ENCODE data around the gene UBE2Q2. TPM values are rescaled to one million over a fixed set of nuclear protein-coding genes. Genes with fewer than 3 reads are reported as not detected.

Gene UBE2Q2
- total RNA-seq, 1 donor from 2014 or later, result 33.6 TPM

DNA sequence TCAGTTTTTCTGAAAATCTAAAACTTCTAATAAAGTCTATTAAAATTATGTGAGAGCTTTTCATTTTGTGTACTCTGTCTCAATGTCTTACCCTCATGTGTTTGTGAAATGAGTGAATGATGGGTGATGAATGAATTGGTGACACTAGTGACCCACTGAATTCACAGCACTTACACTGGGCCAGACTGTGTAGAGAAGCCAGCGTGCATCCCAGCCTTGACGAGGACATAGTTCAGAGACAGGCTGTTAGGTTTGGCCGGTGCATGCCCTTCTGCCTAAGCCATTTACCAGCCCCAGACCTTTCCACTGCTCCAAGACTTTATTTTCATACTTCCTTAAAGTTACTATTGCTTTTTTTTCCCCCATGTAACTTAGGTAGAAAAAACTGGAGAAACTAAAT lies 99.2 kb downstream of the UBE2Q2 start:
- peaks cover 2% of the 10 kb centered on the region for H3K27me3 Mint-ChIP-seq (ENCODE audit: unreplicated experiment)
- no peak for DNase-seq
- peaks cover 1% of the 10 kb centered on the region for H3K9me3 Mint-ChIP-seq (ENCODE audit: unreplicated experiment)
- peaks cover 14% of the 10 kb centered on the region for H3K36me3 Mint-ChIP-seq (ENCODE audit: unreplicated experiment)
- no peak overlapping the region for H3K4me3 Mint-ChIP-seq (ENCODE audit: unreplicated experiment)
- no peak overlapping the region for H3K27ac Mint-ChIP-seq (ENCODE audit: unreplicated experiment)
- TF ChIP-seq, protein P1, sequence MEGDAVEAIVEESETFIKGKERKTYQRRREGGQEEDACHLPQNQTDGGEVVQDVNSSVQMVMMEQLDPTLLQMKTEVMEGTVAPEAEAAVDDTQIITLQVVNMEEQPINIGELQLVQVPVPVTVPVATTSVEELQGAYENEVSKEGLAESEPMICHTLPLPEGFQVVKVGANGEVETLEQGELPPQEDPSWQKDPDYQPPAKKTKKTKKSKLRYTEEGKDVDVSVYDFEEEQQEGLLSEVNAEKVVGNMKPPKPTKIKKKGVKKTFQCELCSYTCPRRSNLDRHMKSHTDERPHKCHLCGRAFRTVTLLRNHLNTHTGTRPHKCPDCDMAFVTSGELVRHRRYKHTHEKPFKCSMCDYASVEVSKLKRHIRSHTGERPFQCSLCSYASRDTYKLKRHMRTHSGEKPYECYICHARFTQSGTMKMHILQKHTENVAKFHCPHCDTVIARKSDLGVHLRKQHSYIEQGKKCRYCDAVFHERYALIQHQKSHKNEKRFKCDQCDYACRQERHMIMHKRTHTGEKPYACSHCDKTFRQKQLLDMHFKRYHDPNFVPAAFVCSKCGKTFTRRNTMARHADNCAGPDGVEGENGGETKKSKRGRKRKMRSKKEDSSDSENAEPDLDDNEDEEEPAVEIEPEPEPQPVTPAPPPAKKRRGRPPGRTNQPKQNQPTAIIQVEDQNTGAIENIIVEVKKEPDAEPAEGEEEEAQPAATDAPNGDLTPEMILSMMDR (IDR thresholded peaks at IDR 0.05; ENCODE audit: partially characterized antibody, unreplicated experiment), result no peak
- no peaks in the 10 kb centered on the region for H3K4me1 Mint-ChIP-seq (ENCODE audit: low read depth, unreplicated experiment)

DNA sequence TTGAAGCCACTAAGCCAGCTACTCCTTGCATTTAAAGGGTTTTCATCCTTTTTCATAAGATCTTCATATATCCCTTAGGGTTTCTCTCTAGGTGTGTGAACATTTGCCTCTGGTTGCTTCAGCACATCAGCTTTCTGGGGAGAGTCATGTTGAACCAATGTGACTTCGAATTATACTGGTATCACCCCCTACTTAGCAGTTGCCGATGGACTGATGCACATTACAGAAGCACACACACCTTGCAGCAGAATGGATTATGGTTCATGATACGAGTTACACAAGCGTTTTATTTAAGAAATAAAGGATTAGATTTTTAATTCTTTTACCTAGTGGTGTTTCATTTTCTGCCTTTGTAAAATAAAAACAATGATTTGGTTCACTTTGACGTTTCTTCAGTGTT lies 100.0 kb downstream of the UBE2Q2 start:
- Mint-ChIP-seq H3K27ac (ENCODE audit: unreplicated experiment) (no peak overlapping the region), H3K27me3 (ENCODE audit: unreplicated experiment) (peaks cover 2% of the 10 kb centered on the region), H3K36me3 (ENCODE audit: unreplicated experiment) (peaks cover 14% of the 10 kb centered on the region), H3K4me3 (ENCODE audit: unreplicated experiment) (no peak overlapping the region), H3K9me3 (ENCODE audit: unreplicated experiment) (peaks cover 1% of the 10 kb centered on the region), H3K4me1 (ENCODE audit: low read depth, unreplicated experiment) (no peaks in the 10 kb centered on the region)
- TF ChIP-seq, protein P1 (IDR thresholded peaks at IDR 0.05; ENCODE audit: partially characterized antibody, unreplicated experiment), result no peak
- DNase-seq, result no peak

DNA sequence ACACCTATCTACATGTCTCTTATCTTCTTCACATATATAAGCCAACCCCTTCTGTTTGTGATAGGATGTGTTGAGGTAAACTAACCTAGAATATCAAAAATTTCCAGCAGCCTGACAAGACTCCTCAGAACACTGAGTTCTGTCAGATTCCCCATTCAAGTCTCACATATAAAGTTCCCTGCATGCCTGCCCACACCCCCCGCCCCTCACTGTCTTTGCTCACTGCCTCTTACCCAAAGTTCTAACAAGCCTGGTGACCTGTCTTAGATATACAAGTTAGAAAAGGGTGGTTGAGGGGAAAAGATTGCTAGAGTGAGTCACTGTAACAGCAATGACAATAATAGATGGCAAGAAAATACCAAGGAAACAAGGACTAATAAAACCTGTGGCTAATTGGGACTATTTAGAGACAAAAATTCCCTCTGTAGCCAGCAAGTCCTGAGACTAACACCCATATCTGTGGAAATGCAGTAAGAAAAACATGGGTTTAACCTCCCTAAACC lies 100.5 kb downstream of the UBE2Q2 start:
- DNase-seq, result no peak

DNA sequence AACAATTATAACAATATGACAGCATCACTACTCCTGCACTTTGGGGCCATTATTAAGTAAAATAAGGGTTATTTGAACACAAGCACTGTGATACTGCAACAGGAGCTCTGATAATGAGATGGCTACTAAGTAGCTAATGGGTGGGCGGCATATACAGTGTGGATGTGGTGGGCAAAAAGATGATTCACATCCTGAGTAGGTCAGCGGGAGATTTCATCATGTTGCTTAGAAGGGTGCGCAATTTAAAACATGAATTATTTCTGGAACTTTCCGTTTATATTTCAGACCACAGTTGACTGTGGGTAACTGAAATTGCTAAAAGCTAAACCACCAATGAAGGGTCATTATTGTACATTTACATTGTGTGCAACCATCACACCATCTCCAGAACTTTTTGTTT lies 102.7 kb downstream of the UBE2Q2 start:
- Mint-ChIP-seq H3K27me3 (ENCODE audit: unreplicated experiment) (peaks cover 2% of the 10 kb centered on the region), H3K4me3 (ENCODE audit: unreplicated experiment) (no peak overlapping the region), H3K27ac (ENCODE audit: unreplicated experiment) (no peak overlapping the region), H3K36me3 (ENCODE audit: unreplicated experiment) (no peaks in the 10 kb centered on the region), H3K4me1 (ENCODE audit: low read depth, unreplicated experiment) (no peaks in the 10 kb centered on the region), H3K9me3 (ENCODE audit: unreplicated experiment) (no peaks in the 10 kb centered on the region)
- TF ChIP-seq, protein P1 (IDR thresholded peaks at IDR 0.05; ENCODE audit: partially characterized antibody, unreplicated experiment), result no peak
- DNase-seq, result no peak

More for the DNA sequence above, 100.5 kb downstream of the UBE2Q2 start:
- peaks cover 2% of the 10 kb centered on the region for H3K27me3 Mint-ChIP-seq (ENCODE audit: unreplicated experiment)
- TF ChIP-seq, protein P1 (IDR thresholded peaks at IDR 0.05; ENCODE audit: partially characterized antibody, unreplicated experiment), result no peak
- H3K4me3 Mint-ChIP-seq (ENCODE audit: unreplicated experiment), result no peak overlapping the region
- H3K36me3 Mint-ChIP-seq (ENCODE audit: unreplicated experiment), result peaks cover 9% of the 10 kb centered on the region
- H3K4me1 Mint-ChIP-seq (ENCODE audit: low read depth, unreplicated experiment), result no peaks in the 10 kb centered on the region
- H3K27ac Mint-ChIP-seq (ENCODE audit: unreplicated experiment), result no peak overlapping the region
- peaks cover 1% of the 10 kb centered on the region for H3K9me3 Mint-ChIP-seq (ENCODE audit: unreplicated experiment)

DNA sequence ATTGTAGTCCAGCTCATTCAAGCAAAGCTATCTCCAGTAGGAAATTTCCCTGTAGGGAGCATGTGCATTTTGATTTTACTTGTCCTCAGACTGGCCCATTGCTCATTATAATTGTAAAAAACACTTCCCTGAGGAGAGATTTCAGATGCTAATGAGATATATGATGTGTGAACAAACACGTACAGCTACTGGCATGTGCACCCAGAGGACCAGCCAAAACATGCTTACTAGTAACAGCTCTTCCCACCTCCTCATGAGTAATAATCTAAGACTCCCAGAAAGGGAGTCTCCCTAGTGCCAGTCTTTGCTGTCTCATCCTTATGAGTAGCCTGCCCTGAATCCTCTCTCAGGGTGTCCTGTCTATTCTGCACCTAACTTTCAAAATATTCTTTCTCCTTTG lies 103.8 kb downstream of the UBE2Q2 start:
- Mint-ChIP-seq H3K36me3 (ENCODE audit: unreplicated experiment) (no peaks in the 10 kb centered on the region), H3K4me3 (ENCODE audit: unreplicated experiment) (no peak overlapping the region), H3K27ac (ENCODE audit: unreplicated experiment) (no peak overlapping the region), H3K9me3 (ENCODE audit: unreplicated experiment) (no peaks in the 10 kb centered on the region), H3K27me3 (ENCODE audit: unreplicated experiment) (peaks cover 2% of the 10 kb centered on the region), H3K4me1 (ENCODE audit: low read depth, unreplicated experiment) (no peaks in the 10 kb centered on the region)
- TF ChIP-seq, protein P1 (IDR thresholded peaks at IDR 0.05; ENCODE audit: partially characterized antibody, unreplicated experiment), result no peak
- DNase-seq, result no peak

All from glutamatergic neuron (in vitro differentiated cells).